Peyer's patch (tissue), 4 donors: ENCODE results near the gene TST. TPM values are rescaled to one million over a fixed set of nuclear protein-coding genes. Genes with fewer than 3 reads are reported as not detected.

Experiments
- DNase-seq, 3 donors: peaks; one replicate each; pipeline ENCODE4 v3.0.0-alpha.2; 2017 to 2019
- H3K27ac ChIP-seq, 4 donors: fragments of 200-600 bp; sonication (generic); one replicate each; pipeline ENCODE4 v1.5.1; 2016 to 2019
- H3K27me3 ChIP-seq, 2 donors: fragments of 200-600 bp; sonication (generic); one replicate each; pipeline ENCODE4 v1.5.1; 2019
- H3K36me3 ChIP-seq, 3 donors: fragments of 200-600 bp; sonication (generic); one replicate each; pipeline ENCODE4 v1.5.1; 2016 to 2019
- H3K4me1 ChIP-seq, 4 donors: fragments of 200-600 bp; sonication (generic); one replicate each; pipeline ENCODE4 v1.5.1; 2016 to 2019
- H3K4me3 ChIP-seq, 4 donors: fragments of 200-600 bp; sonication (generic); 1 replicate in 3 of 4; 2 replicates in 1 of 4; pipeline ENCODE4 v1.5.1; 2016 to 2019; ENCODE audit warnings: mild to moderate bottlenecking in 1 of 4
- H3K9me3 ChIP-seq, 4 donors: fragments of 200-600 bp; sonication (generic); one replicate each; pipeline ENCODE4 v1.5.1; 2016 to 2019; ENCODE audit warnings: mild to moderate bottlenecking in 1 of 4
- POLR2A ChIP-seq, 2 donors: fragments of 450-650 bp; IDR thresholded peaks; one replicate each; pipeline ENCODE4 v1.5.1; 2017; ENCODE audit warnings: antibody characterized with exemption in 2 of 2, mild to moderate bottlenecking in 2 of 2, moderate library complexity in 2 of 2
- total RNA-seq, 4 donors: library from RNA; depleted of rRNA; stranded (reverse); fragments of >200 nt; gene quantifications; one replicate each; pipeline ENCODE4 v1.1.0, GENCODE V29; 2016
- TF ChIP-seq, protein P1 (sequence below), 6 experiments: fragments of 450-650 bp in 4 of 6; fragments of 200-600 bp in 2 of 6; sonication (generic) in 1 of 6; IDR thresholded peaks; one replicate each; pipeline ENCODE4 v1.5.1; 2017 to 2019; ENCODE audit warnings: antibody characterized with exemption in 6 of 6, mild to moderate bottlenecking in 3 of 6, moderate library complexity in 1 of 6

Gene TST
- total RNA-seq, 4 donors from 2014 or later: 93.3 to 485 (median 249) TPM

DNA sequence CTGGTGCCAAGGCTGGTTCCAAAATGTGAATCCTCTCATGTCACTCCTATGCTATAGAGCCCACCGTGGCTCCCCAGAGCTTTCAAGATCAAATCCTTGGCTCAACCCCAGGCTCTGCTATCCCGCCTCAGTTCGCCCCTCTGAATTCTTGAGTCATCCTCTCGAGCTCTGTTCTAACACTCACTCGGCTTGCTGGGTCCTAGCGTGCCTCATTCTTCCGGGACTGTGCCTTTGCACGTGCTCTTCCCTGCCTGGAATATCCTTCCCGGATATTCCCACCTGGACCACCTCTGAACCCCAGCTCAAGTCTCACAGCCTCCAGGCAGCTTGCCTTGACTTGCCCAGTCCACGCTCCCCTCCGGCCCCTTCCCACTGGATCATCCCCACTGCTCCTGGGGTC lies 45.3 kb upstream of the TST start:
- no peak overlapping the region for H3K27ac ChIP-seq
- H3K36me3 ChIP-seq: no peaks in the 10 kb centered on the region
- H3K4me1 ChIP-seq: peaks cover 0 to 14% (median 0%) of the 10 kb centered on the region in 4 donors
- H3K4me3 ChIP-seq: no peak overlapping the region
- no peak for DNase-seq
- H3K9me3 ChIP-seq: no peaks in the 10 kb centered on the region
- no peak for TF ChIP-seq POLR2A (IDR thresholded peaks at IDR 0.05)
- TF ChIP-seq, protein P1, sequence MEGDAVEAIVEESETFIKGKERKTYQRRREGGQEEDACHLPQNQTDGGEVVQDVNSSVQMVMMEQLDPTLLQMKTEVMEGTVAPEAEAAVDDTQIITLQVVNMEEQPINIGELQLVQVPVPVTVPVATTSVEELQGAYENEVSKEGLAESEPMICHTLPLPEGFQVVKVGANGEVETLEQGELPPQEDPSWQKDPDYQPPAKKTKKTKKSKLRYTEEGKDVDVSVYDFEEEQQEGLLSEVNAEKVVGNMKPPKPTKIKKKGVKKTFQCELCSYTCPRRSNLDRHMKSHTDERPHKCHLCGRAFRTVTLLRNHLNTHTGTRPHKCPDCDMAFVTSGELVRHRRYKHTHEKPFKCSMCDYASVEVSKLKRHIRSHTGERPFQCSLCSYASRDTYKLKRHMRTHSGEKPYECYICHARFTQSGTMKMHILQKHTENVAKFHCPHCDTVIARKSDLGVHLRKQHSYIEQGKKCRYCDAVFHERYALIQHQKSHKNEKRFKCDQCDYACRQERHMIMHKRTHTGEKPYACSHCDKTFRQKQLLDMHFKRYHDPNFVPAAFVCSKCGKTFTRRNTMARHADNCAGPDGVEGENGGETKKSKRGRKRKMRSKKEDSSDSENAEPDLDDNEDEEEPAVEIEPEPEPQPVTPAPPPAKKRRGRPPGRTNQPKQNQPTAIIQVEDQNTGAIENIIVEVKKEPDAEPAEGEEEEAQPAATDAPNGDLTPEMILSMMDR (IDR thresholded peaks at IDR 0.05): no peak
- H3K27me3 ChIP-seq: peaks cover 0 to 5% of the 10 kb centered on the region in 2 donors

GRCh38 chr22:37063431-37064420 lies 44.5 kb upstream of the TST start:
- no peak for DNase-seq
- H3K27ac ChIP-seq: no peak overlapping the region
- H3K27me3 ChIP-seq: no peaks in the 10 kb centered on the region
- H3K4me3 ChIP-seq: no peak overlapping the region
- H3K36me3 ChIP-seq: no peaks in the 10 kb centered on the region
- no peaks in the 10 kb centered on the region for H3K9me3 ChIP-seq
- peaks cover 0 to 9% (median 0%) of the 10 kb centered on the region in 4 donors for H3K4me1 ChIP-seq
- TF ChIP-seq, protein P1 (IDR thresholded peaks at IDR 0.05): no peak
- TF ChIP-seq POLR2A (IDR thresholded peaks at IDR 0.05): no peak

GRCh38 chr22:37062702-37063381 lies 43.6 kb upstream of the TST start:
- peaks cover 0 to 4% (median 0%) of the 10 kb centered on the region in 3 donors for H3K36me3 ChIP-seq
- DNase-seq: no peak
- H3K4me1 ChIP-seq: peaks cover 0 to 7% (median 0%) of the 10 kb centered on the region in 4 donors
- no peaks in the 10 kb centered on the region for H3K27me3 ChIP-seq
- no peaks in the 10 kb centered on the region for H3K9me3 ChIP-seq
- no peak overlapping the region for H3K27ac ChIP-seq
- no peak for TF ChIP-seq POLR2A (IDR thresholded peaks at IDR 0.05)
- TF ChIP-seq, protein P1 (IDR thresholded peaks at IDR 0.05): no peak
- H3K4me3 ChIP-seq: no peak overlapping the region

DNA sequence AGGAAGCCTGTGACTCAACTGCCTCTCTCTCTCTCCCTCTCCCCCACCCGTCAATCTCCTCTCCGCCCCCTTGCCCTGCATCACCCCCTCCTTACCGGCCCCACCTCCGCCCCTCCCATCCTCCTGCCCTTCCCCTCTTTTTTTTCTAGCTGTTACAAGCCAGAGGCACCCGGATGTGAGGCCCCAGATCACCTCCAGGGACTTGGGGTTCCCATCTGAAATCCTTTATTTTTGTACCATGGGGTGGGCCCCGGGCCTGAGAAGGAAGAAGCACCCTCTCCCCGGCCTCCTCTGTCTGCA lies 43.1 kb upstream of the TST start:
- DNase-seq: no peak
- H3K36me3 ChIP-seq: peaks cover 0 to 10% (median 0%) of the 10 kb centered on the region in 3 donors
- H3K9me3 ChIP-seq: no peaks in the 10 kb centered on the region
- no peak overlapping the region for H3K4me3 ChIP-seq
- H3K4me1 ChIP-seq: peaks cover 0 to 7% (median 0%) of the 10 kb centered on the region in 4 donors
- H3K27me3 ChIP-seq: no peaks in the 10 kb centered on the region
- H3K27ac ChIP-seq: no peak overlapping the region
- TF ChIP-seq, protein P1 (IDR thresholded peaks at IDR 0.05): no peak
- TF ChIP-seq POLR2A (IDR thresholded peaks at IDR 0.05): no peak

GRCh38 chr22:37061611-37062375 lies 42.5 kb upstream of the TST start:
- Histone ChIP-seq H3K27me3 (no peaks in the 10 kb centered on the region), H3K4me1 (peaks cover 0 to 7% (median 0%) of the 10 kb centered on the region in 4 donors), H3K27ac (no peak overlapping the region), H3K4me3 (no peak overlapping the region), H3K9me3 (no peaks in the 10 kb centered on the region), H3K36me3 (peaks cover 0 to 13% (median 0%) of the 10 kb centered on the region in 3 donors)
- TF ChIP-seq, protein P1 (IDR thresholded peaks at IDR 0.05): no peak
- no peak for TF ChIP-seq POLR2A (IDR thresholded peaks at IDR 0.05)
- no peak for DNase-seq
